Transverse colon (tissue), 4 donors: Measurements from ENCODE around the gene SREBF1. TPM values are rescaled to one million over a fixed set of nuclear protein-coding genes. Genes with fewer than 3 reads are reported as not detected.

Source experiments
- DNase-seq: peaks from one replicate; pipeline ENCODE4 v3.0.0-alpha.2; 2019
- H3K27ac ChIP-seq, 4 donors: fragments of 200-600 bp; sonication (generic); 2 replicates each; pipeline ENCODE4 v1.5.1; 2016 to 2018; ENCODE audit warnings: inconsistent platforms in 4 of 4
- H3K27me3 ChIP-seq: fragments of 200-600 bp; sonication (generic); 2 replicates; pipeline ENCODE4 v1.5.1; 2017; ENCODE audit warnings: inconsistent platforms
- H3K36me3 ChIP-seq, 4 donors: fragments of 200-600 bp; sonication (generic); 2 replicates each; pipeline ENCODE4 v1.5.1; 2017 to 2019; ENCODE audit warnings: inconsistent platforms in 4 of 4
- H3K4me1 ChIP-seq, 4 donors: fragments of 200-600 bp; sonication (generic); 2 replicates each; pipeline ENCODE4 v1.5.1; 2017 to 2020; ENCODE audit warnings: inconsistent platforms in 4 of 4
- H3K4me3 ChIP-seq, 4 donors: fragments of 200-600 bp; sonication (generic); 1 replicate in 1 of 4; 2 replicates in 3 of 4; pipeline versions ENCODE4 v1.5.1 to v1.6.1; 2017 to 2019; ENCODE audit warnings: inconsistent platforms in 4 of 4
- H3K9me3 ChIP-seq, 2 donors: fragments of 200-600 bp; sonication (generic); 2 replicates each; pipeline ENCODE4 v1.5.1; 2017 to 2019; ENCODE audit warnings: inconsistent platforms in 2 of 2
- CTCF ChIP-seq, 5 experiments: fragments of 200-600 bp in 3 of 5; fragments of 450-650 bp in 2 of 5; sonication (generic) in 3 of 5; IDR thresholded peaks; 1 replicate in 2 of 5; 2 replicates in 3 of 5; pipeline ENCODE4 v1.5.1; 2016 to 2017; ENCODE audit warnings: antibody characterized with exemption in 5 of 5, inconsistent platforms in 3 of 5, mild to moderate bottlenecking in 2 of 5, moderate library complexity in 1 of 5
- EP300 ChIP-seq: sonication (generic); formaldehyde crosslinking; IDR thresholded peaks from one replicate; pipeline ENCODE4 v1.6.1; 2017; ENCODE audit warnings: antibody characterized with exemption, low read depth
- POLR2A ChIP-seq: fragments of 450-650 bp; IDR thresholded peaks from one replicate; pipeline ENCODE4 v1.6.1; 2016; ENCODE audit warnings: antibody characterized with exemption, mild to moderate bottlenecking, moderate library complexity
- POLR2AphosphoS5 ChIP-seq, 3 donors: sonication (generic); formaldehyde crosslinking; IDR thresholded peaks; one replicate each; pipeline ENCODE4 v1.6.1; 2016; ENCODE audit warnings: antibody characterized with exemption in 3 of 3
- WGBS, 2 donors: methylation state at CpG; one replicate each; pipeline ENCODE4 v1.1.5; 2018; ENCODE audit warnings: low coverage in 1 of 2; 5-methylcytosine and 5-hydroxymethylcytosine counted together
- in situ Hi-C, 4 donors: fragments of 200-750 bp; cut with MboI; loops; one replicate each; pipeline versions ENCODE4 v1.15.0 to v1.15.1; 2017; ENCODE audit warnings: low sequenced_read_pairs in 3 of 4, low pct_ligation_motif_present in 1 of 4, low pct_unique_long_range_greater_than_20kb in 1 of 4
- intact Hi-C: fragments of 100-400 bp; cut with DNase I; formaldehyde crosslinking; loops from one replicate; pipeline ENCODE4 v1.15.1; 2023; ENCODE audit warnings: low total_unique reads
- total RNA-seq, 4 donors: library from RNA; depleted of rRNA; stranded (reverse); fragments of >200 nt; gene quantifications; one replicate each; pipeline ENCODE4 v1.1.0, GENCODE V29; 2016

The SREBF1 gene
- total RNA-seq, 4 donors from 2014 or later, result 45.7 to 206 (median 148) TPM

GRCh38 chr17:17832032-17832363 is 4.8 kb downstream of the SREBF1 start:
- TF ChIP-seq POLR2A, result no peak
- TF ChIP-seq CTCF (IDR thresholded peaks at IDR 0.05), result no peak
- no peak for TF ChIP-seq POLR2AphosphoS5 (IDR thresholded peaks at IDR 0.05)
- no peak for TF ChIP-seq EP300
- no peaks in the 10 kb centered on the region for H3K36me3 ChIP-seq
- peaks cover 21 to 66% (median 54%) of the 10 kb centered on the region in 4 donors for H3K4me1 ChIP-seq
- no peak for DNase-seq
- peak overlapping the region; percentile 11 to 67 (median 60) for H3K27ac ChIP-seq
- H3K27me3 ChIP-seq, result no peaks in the 10 kb centered on the region
- intact Hi-C loops, result no loop called here
- H3K9me3 ChIP-seq, result no peaks in the 10 kb centered on the region
- H3K4me3 ChIP-seq, result no peak overlapping the region
- in situ Hi-C loops, result no loop called here
- WGBS, 2 donors, result 60 to 93% methylated on average over 1 to 2 of the region's 2 CpGs

- TF ChIP-seq POLR2AphosphoS5 (IDR thresholded peaks at IDR 0.05) (peak in 1 of 3 donors; percentile 44), POLR2A (no peak)
- 76% methylated on average over 12 of the region's 12 CpGs; no CpG with 5 or more reads in 1 of the 2 donors for WGBS, 2 donors
- H3K4me1 ChIP-seq, result peaks cover 19 to 71% (median 53%) of the 10 kb centered on the region in 4 donors
- intact Hi-C loops, result no loop called here
- H3K27me3 ChIP-seq, result no peaks in the 10 kb centered on the region
- in situ Hi-C loops, result no loop called here
- no peaks in the 10 kb centered on the region for H3K9me3 ChIP-seq
- no peak for DNase-seq
- H3K27ac ChIP-seq, result peak overlapping the region; percentile 11 to 67 (median 60)
- no peaks in the 10 kb centered on the region for H3K36me3 ChIP-seq
- H3K4me3 ChIP-seq, result no peak overlapping the region
These were observed 5.4 kb downstream of the SREBF1 start for GRCh38 chr17:17831208-17832031.

- no peaks in the 10 kb centered on the region for H3K9me3 ChIP-seq
- intact Hi-C loops (no loop called here), in situ Hi-C loops (no loop called here)
- peak; percentile 66 for DNase-seq
- no peaks in the 10 kb centered on the region for H3K36me3 ChIP-seq
- no peaks in the 10 kb centered on the region for H3K27me3 ChIP-seq
- H3K4me3 ChIP-seq, result no peak overlapping the region
- peaks cover 20 to 75% (median 55%) of the 10 kb centered on the region in 4 donors for H3K4me1 ChIP-seq
- no peak for TF ChIP-seq EP300
- peak in 1 of 3 donors; percentile 59 for TF ChIP-seq POLR2AphosphoS5 (IDR thresholded peaks at IDR 0.05)
- 54% methylated on average over 6 of the region's 6 CpGs; no CpG with 5 or more reads in 1 of the 2 donors for WGBS, 2 donors
- peak overlapping the region; percentile 48 to 67 (median 60) for H3K27ac ChIP-seq
These were observed 6.0 kb downstream of the SREBF1 start for GRCh38 chr17:17830740-17831207.

GRCh38 chr17:17830269-17830567 is 6.6 kb downstream of the SREBF1 start:
- intact Hi-C loops (no loop called here), in situ Hi-C loops (no loop called here)
- H3K4me3 ChIP-seq, result no peak overlapping the region
- 88% methylated on average over 2 of the region's 2 CpGs; no CpG with 5 or more reads in 1 of the 2 donors for WGBS, 2 donors
- H3K27me3 ChIP-seq, result no peaks in the 10 kb centered on the region
- DNase-seq, result no peak
- peaks cover 20 to 75% (median 55%) of the 10 kb centered on the region in 4 donors for H3K4me1 ChIP-seq
- no peaks in the 10 kb centered on the region for H3K9me3 ChIP-seq
- H3K27ac ChIP-seq, result peak overlapping the region; percentile 48 to 67 (median 60)
- TF ChIP-seq EP300, result no peak
- no peak for TF ChIP-seq POLR2A
- TF ChIP-seq POLR2AphosphoS5 (IDR thresholded peaks at IDR 0.05), result no peak
- no peak for TF ChIP-seq CTCF (IDR thresholded peaks at IDR 0.05)
- no peaks in the 10 kb centered on the region for H3K36me3 ChIP-seq

- Histone ChIP-seq H3K27ac (peak overlapping the region in 3 of 4 donors; percentile 7 to 98 (median 96)), H3K27me3 (no peaks in the 10 kb centered on the region), H3K36me3 (no peaks in the 10 kb centered on the region), H3K4me3 (no peak overlapping the region), H3K9me3 (no peaks in the 10 kb centered on the region), H3K4me1 (peaks cover 35 to 75% (median 58%) of the 10 kb centered on the region in 4 donors)
- no peak for DNase-seq
- TF ChIP-seq POLR2A, result no peak
- no peak for TF ChIP-seq POLR2AphosphoS5 (IDR thresholded peaks at IDR 0.05)
- TF ChIP-seq EP300, result no peak
- intact Hi-C loops (no loop called here), in situ Hi-C loops (no loop called here)
- WGBS, 2 donors, result 59% methylated on average over 13 of the region's 13 CpGs; no CpG with 5 or more reads in 1 of the 2 donors
These were observed 8.8 kb downstream of the SREBF1 start for GRCh38 chr17:17827826-17828621.
